Activated CD4-positive, CD25-positive, alpha-beta regulatory T cell (primary cell): Measurements from ENCODE around the gene GPRC5A.

Experiments used
- DNase-seq, 4 experiments: peaks; one replicate each; lab custom pipeline; 2025; lab: John Stamatoyannopoulos, UW

Gene GPRC5A

GRCh38 chr12:12909995-12910420 is 18.6 kb downstream of the GPRC5A start:
- no peak for DNase-seq

GRCh38 chr12:12912711-12913110 is 21.3 kb downstream of the GPRC5A start:
- no peak for DNase-seq

- no peak for DNase-seq
Observed at GRCh38 chr12:12915656-12916055, 24.3 kb downstream of the GPRC5A start.

- peak; percentile 60 to 82 (median 62) for DNase-seq
Observed at GRCh38 chr12:12916135-12916944, 25.0 kb downstream of the GPRC5A start.

- no peak for DNase-seq
Observed at GRCh38 chr12:12917517-12917916, 26.2 kb downstream of the GPRC5A start.

GRCh38 chr12:12918781-12919389 is 27.5 kb downstream of the GPRC5A start:
- DNase-seq: no peak

GRCh38 chr12:12919666-12920435 is 28.5 kb downstream of the GPRC5A start:
- DNase-seq: no peak

GRCh38 chr12:12922191-12922616 is 30.8 kb downstream of the GPRC5A start:
- no peak for DNase-seq

- DNase-seq: no peak
Observed at GRCh38 chr12:12922978-12923377, 31.6 kb downstream of the GPRC5A start.

GRCh38 chr12:12924169-12924568 is 32.8 kb downstream of the GPRC5A start:
- no peak for DNase-seq

GRCh38 chr12:12925388-12925787 is 34.0 kb downstream of the GPRC5A start:
- DNase-seq: no peak

- DNase-seq: no peak
Observed at GRCh38 chr12:12926571-12927071, 35.3 kb downstream of the GPRC5A start.

- peak in 2 of 4 experiments; percentile 6 to 14 for DNase-seq
Observed at GRCh38 chr12:12927211-12928079, 36.1 kb downstream of the GPRC5A start.

- no peak for DNase-seq
Observed at GRCh38 chr12:12929696-12930095, 38.3 kb downstream of the GPRC5A start.

GRCh38 chr12:12930633-12931219 is 39.4 kb downstream of the GPRC5A start:
- no peak for DNase-seq

- no peak for DNase-seq
Observed at GRCh38 chr12:12933742-12934141, 42.4 kb downstream of the GPRC5A start.

GRCh38 chr12:12934556-12934955 is 43.2 kb downstream of the GPRC5A start:
- no peak for DNase-seq

- no peak for DNase-seq
Observed at GRCh38 chr12:12936983-12937491, 45.7 kb downstream of the GPRC5A start.

GRCh38 chr12:12938541-12938940 is 47.2 kb downstream of the GPRC5A start:
- DNase-seq: no peak

GRCh38 chr12:12939888-12940287 is 48.5 kb downstream of the GPRC5A start:
- no peak for DNase-seq
